Stomach (tissue), 4 donors: ENCODE data around the gene USP24.

Source experiments
- CTCF ChIP-seq, 7 experiments: fragments of 450-650 bp in 4 of 7; fragments of 200-600 bp in 3 of 7; sonication (generic) in 3 of 7; IDR thresholded peaks; one replicate each; pipeline ENCODE4 v1.5.1; 2016 to 2019; ENCODE audit warnings: antibody characterized with exemption in 7 of 7, control low read depth in 2 of 7, mild to moderate bottlenecking in 1 of 7
- EP300 ChIP-seq: sonication (generic); formaldehyde crosslinking; IDR thresholded peaks from one replicate; pipeline ENCODE4 v1.6.1; 2017; ENCODE audit warnings: antibody characterized with exemption
- POLR2A ChIP-seq, 4 donors: fragments of 450-650 bp; IDR thresholded peaks; one replicate each; pipeline ENCODE4 v1.6.1; 2016; ENCODE audit warnings: antibody characterized with exemption in 4 of 4, control low read depth in 2 of 4, mild to moderate bottlenecking in 1 of 4, moderate library complexity in 1 of 4
- POLR2AphosphoS5 ChIP-seq, 3 donors: sonication (generic); formaldehyde crosslinking; IDR thresholded peaks; one replicate each; pipeline ENCODE4 v1.6.1; 2016; ENCODE audit warnings: antibody characterized with exemption in 3 of 3

DNA sequence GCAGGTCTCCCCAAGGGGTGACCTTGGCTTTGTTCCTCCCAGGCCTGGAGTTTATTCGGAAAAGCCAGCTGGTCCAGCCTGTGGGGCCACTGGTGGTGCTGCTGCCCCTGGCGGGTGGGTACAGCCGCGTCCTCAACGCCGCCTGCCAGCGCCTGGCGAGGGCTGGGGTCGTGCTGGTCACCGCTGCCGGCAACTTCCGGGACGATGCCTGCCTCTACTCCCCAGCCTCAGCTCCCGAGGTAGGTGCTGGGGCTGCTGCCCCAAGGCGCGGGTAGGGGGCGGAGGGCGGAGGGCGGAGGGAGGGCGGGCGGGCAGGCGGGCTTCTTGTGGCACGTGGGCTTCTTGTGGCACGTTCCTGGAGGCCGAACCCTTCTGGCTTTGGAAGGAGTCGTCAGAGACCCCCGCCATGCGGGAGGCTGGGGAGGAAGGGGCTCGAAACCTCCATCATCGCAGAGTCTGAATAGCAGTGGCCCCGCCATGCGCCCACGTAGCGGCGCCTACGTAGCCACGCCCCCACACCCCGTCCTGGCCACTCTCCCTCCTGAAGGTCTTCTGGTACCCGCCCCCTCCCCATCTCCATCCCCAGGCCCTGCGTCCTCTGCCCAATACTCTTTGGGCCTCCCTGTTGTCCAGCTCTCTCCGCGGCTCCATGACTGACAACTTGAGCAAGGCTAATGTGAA, 159.1 kb downstream of the USP24 start:
- TF ChIP-seq CTCF (IDR thresholded peaks at IDR 0.05) = no peak
- TF ChIP-seq POLR2AphosphoS5 (IDR thresholded peaks at IDR 0.05) = no peak
- no peak for TF ChIP-seq POLR2A (IDR thresholded peaks at IDR 0.05)
- no peak for TF ChIP-seq EP300
